Measurements from ENCODE around the gene ISCU. TPM values are rescaled to one million over a fixed set of nuclear protein-coding genes. Genes with fewer than 3 reads are reported as not detected.
A peak's percentile ranks its signal among the peaks of the same experiment; 100 is the strongest.

The ISCU gene
- total and polyA plus RNA-seq, 9 of the 15 experiments (the other 6 are each of a cell fraction or from before 2014, with no cell fraction given), result 15.9 to 92.5 (median 77.3) TPM

DNA sequence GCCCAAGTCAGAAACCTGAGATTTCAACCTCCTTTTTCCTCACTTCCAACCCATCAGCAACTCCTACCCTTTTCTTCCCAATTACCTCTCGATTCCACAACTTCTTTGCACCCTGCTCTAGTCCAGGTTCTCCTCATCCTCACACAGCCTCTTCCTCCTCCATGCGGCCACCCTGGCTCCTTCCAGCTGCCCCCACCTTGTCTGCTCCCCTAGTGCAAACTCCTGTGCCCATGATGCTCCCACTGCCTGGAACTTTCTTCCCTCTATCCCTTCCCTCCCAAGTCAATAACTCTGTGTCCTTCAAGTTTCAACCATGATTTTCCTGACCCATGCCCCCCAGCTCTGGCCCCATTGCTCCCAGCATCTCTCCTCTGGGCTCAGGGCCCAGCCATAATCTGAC is 54.0 kb downstream of the ISCU start (continued):
- TF ChIP-seq, protein P1, sequence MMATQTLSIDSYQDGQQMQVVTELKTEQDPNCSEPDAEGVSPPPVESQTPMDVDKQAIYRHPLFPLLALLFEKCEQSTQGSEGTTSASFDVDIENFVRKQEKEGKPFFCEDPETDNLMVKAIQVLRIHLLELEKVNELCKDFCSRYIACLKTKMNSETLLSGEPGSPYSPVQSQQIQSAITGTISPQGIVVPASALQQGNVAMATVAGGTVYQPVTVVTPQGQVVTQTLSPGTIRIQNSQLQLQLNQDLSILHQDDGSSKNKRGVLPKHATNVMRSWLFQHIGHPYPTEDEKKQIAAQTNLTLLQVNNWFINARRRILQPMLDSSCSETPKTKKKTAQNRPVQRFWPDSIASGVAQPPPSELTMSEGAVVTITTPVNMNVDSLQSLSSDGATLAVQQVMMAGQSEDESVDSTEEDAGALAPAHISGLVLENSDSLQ (IDR thresholded peaks at IDR 0.05), result no peak
- no peak for TF ChIP-seq RBM39 (optimal IDR thresholded peaks at IDR 0.05; ENCODE audit: low read depth, low read length)

DNA sequence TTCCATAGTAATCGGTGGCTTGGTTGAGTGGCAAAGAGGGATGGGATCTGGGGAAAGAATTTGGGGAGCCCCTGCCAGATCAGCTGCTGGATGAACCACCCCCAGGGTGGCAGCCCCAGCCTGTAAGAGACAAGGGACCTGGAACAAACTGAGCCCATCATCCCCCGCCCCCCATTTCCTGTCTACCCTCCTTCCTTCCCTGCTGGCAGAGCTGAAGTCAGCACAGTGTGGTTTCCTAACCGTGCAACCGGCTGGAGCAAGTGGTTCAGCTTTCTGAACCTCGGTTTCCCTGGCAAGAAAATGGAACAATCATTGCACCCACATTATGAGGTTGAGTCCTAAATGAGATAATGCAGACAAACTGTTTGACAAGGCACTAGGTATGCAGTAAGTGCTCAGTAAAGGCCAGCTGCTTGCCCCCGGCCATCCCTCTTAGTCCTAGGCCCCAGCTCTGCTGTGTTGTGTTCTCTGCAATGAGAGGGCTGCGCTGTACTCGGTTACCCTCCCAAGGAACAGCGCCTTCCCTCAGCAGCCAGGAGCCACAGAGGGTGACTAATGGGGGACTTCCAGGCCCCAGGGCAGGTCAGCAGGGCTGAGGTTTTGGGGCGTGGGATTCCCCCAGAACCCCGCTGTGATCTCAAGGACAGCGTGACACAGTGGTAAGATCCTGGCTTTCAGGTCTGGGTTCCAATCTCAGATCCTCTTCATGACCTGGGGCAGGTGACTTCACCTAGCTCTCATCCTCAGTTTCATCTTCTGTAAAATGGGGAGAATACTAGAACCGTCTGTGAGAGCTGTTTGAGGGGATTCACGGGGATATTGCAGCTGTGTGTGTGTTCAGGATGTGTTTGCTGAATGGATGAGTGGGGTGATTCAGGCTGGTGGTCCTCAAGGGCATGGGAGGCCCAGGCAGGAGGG is 54.8 kb downstream of the ISCU start:
- peak; percentile 55 for FAIRE-seq
- Histone ChIP-seq H3K9ac (ENCODE audit: insufficient read depth in 1 of 2, low read depth in 2 of 2, low read length in 2 of 2) (no peak overlapping the region), H2AFZ (ENCODE audit: low read depth, low read length) (no peak overlapping the region), H3K36me3 (ENCODE audit: control insufficient read depth, insufficient read depth, low read length) (no peaks in the 10 kb centered on the region), H3K4me2 (ENCODE audit: insufficient read depth, low read length) (no peak overlapping the region), H3K9me3 (replicated peaks; ENCODE audit: control insufficient read depth, insufficient read depth, low read depth, low read length) (no peaks in the 10 kb centered on the region), H3K27ac (ENCODE audit: extremely low read depth, low read depth, low read length) (no peak overlapping the region), H3K9me1 (ENCODE audit: control insufficient read depth, insufficient read depth, low read length) (no peaks in the 10 kb centered on the region), H3K4me1 (replicated peaks in 1 of 2; ENCODE audit: control insufficient read depth in 2 of 2, insufficient read depth in 2 of 2, low read length in 2 of 2) (peaks cover 11 to 15% of the 10 kb centered on the region in 2 experiments; a peak in 2 of 5 replicates), H3K79me2 (ENCODE audit: control insufficient read depth, insufficient read depth, low read length) (no peaks in the 10 kb centered on the region), H4K20me1 (replicated peaks; ENCODE audit: control insufficient read depth, insufficient read depth, low read length) (no peaks in the 10 kb centered on the region), H3K4me3 (no peak overlapping the region), H3K27me3 (ENCODE audit: control insufficient read depth in 2 of 2, insufficient read depth in 2 of 2, low read length in 2 of 2) (no peaks in the 10 kb centered on the region)
- intact Hi-C loops (cut with micrococcal nuclease), result no loop called here
- ChIA-PET CTCF (ENCODE audit: low intra/inter-chr PET ratio) (interaction anchor here (0.6 to 2.9 kb wide), 2 partner anchors 54 to 83 kb away, joined by 5 to 30 read pairs; partner anchors contain the start of gene ISCU), POLR2A (interaction anchor here (0.8 to 2.1 kb wide), 4 partner anchors 9 to 53 kb away, joined by 3 to 16 read pairs (median 4); no protein-coding TSS in a partner anchor)
- no peak for DNase-seq (ENCODE audit: extremely low read depth in 1 of 4, low spot score in 3 of 4)
- ATAC-seq, result no peak
- BruUV-seq (replicated peaks), result no TSS peak
- WGBS (ENCODE audit: insufficient coverage, low coverage, missing lambda C conversion rate), result 54% methylated on average over 14 of the region's 14 CpGs
- in situ Hi-C loops (cut with MboI), result loop anchor here (5.0 kb wide), 1 partner anchor 50 kb away; no protein-coding TSS in a partner anchor
- TF ChIP-seq TGIF2 (CRISPR knock-in tag; IDR thresholded peaks at IDR 0.05) (no peak), NR2F6 (CRISPR knock-in tag; IDR thresholded peaks at IDR 0.05) (no peak), MXI1 (IDR thresholded peaks at IDR 0.05; ENCODE audit: low read depth, low read length) (no peak), ZNF174 (CRISPR knock-in tag; IDR thresholded peaks at IDR 0.05) (no peak), KDM1A (IDR thresholded peaks at IDR 0.05) (peak; percentile 24 to 74; a peak in 2 of 4 replicates)
- TF ChIP-seq, protein P2, sequence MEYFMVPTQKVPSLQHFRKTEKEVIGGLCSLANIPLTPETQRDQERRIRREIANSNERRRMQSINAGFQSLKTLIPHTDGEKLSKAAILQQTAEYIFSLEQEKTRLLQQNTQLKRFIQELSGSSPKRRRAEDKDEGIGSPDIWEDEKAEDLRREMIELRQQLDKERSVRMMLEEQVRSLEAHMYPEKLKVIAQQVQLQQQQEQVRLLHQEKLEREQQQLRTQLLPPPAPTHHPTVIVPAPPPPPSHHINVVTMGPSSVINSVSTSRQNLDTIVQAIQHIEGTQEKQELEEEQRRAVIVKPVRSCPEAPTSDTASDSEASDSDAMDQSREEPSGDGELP (CRISPR knock-in tag; IDR thresholded peaks at IDR 0.05; ENCODE audit: borderline replicate concordance), result 0 out of 2 replicates have a peak, but pooled peaks have one; percentile 10
- TF ChIP-seq, protein P3, sequence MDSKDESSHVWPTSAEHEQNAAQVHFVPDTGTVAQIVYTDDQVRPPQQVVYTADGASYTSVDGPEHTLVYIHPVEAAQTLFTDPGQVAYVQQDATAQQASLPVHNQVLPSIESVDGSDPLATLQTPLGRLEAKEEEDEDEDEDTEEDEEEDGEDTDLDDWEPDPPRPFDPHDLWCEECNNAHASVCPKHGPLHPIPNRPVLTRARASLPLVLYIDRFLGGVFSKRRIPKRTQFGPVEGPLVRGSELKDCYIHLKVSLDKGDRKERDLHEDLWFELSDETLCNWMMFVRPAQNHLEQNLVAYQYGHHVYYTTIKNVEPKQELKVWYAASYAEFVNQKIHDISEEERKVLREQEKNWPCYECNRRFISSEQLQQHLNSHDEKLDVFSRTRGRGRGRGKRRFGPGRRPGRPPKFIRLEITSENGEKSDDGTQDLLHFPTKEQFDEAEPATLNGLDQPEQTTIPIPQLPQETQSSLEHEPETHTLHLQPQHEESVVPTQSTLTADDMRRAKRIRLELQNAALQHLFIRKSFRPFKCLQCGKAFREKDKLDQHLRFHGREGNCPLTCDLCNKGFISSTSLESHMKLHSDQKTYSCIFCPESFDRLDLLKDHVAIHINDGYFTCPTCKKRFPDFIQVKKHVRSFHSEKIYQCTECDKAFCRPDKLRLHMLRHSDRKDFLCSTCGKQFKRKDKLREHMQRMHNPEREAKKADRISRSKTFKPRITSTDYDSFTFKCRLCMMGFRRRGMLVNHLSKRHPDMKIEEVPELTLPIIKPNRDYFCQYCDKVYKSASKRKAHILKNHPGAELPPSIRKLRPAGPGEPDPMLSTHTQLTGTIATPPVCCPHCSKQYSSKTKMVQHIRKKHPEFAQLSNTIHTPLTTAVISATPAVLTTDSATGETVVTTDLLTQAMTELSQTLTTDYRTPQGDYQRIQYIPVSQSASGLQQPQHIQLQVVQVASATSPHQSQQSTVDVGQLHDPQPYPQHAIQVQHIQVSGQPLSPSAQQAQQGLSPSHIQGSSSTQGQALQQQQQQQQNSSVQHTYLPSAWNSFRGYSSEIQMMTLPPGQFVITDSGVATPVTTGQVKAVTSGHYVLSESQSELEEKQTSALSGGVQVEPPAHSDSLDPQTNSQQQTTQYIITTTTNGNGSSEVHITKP (IDR thresholded peaks at IDR 0.05; ENCODE audit: partially characterized antibody), result no peak
- TF ChIP-seq, protein P4, sequence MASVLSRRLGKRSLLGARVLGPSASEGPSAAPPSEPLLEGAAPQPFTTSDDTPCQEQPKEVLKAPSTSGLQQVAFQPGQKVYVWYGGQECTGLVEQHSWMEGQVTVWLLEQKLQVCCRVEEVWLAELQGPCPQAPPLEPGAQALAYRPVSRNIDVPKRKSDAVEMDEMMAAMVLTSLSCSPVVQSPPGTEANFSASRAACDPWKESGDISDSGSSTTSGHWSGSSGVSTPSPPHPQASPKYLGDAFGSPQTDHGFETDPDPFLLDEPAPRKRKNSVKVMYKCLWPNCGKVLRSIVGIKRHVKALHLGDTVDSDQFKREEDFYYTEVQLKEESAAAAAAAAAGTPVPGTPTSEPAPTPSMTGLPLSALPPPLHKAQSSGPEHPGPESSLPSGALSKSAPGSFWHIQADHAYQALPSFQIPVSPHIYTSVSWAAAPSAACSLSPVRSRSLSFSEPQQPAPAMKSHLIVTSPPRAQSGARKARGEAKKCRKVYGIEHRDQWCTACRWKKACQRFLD (CRISPR knock-in tag; IDR thresholded peaks at IDR 0.05), result no peak
